Chondrocyte (in vitro differentiated cells): ENCODE data around the gene CREB5. TPM values are rescaled to one million over a fixed set of nuclear protein-coding genes. Genes with fewer than 3 reads are reported as not detected.

Experiments
- DNase-seq: peaks from one replicate; pipeline ENCODE4 v3.0.0; 2021; ENCODE audit warnings: mixed read lengths, low spot score
- H3K27ac Mint-ChIP-seq: one replicate; pipeline ENCODE4 v1.8.0; 2021; ENCODE audit warnings: mild to moderate bottlenecking, moderate library complexity, mixed read lengths; ENCODE audit not compliant: unreplicated experiment
- H3K27me3 Mint-ChIP-seq: 2 replicates; pipeline ENCODE4 v1.8.0; 2021; ENCODE audit warnings: low read depth, mixed read lengths
- H3K36me3 Mint-ChIP-seq: 2 replicates; pipeline ENCODE4 v1.8.0; 2021; ENCODE audit warnings: low read depth, mixed read lengths
- H3K4me1 Mint-ChIP-seq: 2 replicates; pipeline ENCODE4 v1.8.0; 2021; ENCODE audit warnings: low read depth, mild to moderate bottlenecking, mixed read lengths
- H3K4me3 Mint-ChIP-seq: one replicate; pipeline ENCODE4 v1.8.0; 2021; ENCODE audit warnings: mild to moderate bottlenecking, moderate library complexity, mixed read lengths; ENCODE audit not compliant: unreplicated experiment
- H3K9me3 Mint-ChIP-seq: 2 replicates; pipeline ENCODE4 v1.8.0; 2021; ENCODE audit warnings: low read depth, mixed read lengths
- CTCF ChIP-seq: fragments of 200-600 bp; sonication (generic); IDR thresholded peaks from 2 replicates; pipeline ENCODE4 v1.5.0; 2021; ENCODE audit warnings: antibody characterized with exemption, mild to moderate bottlenecking, moderate library complexity
- total RNA-seq: library from RNA; stranded (reverse); gene quantifications from 3 replicates; pipeline ENCODE4 v1.2.1, GENCODE V29; 2021

The CREB5 gene
- total RNA-seq, 1 donor from 2014 or later, result 8.2 TPM

GRCh38 chr7:28576656-28577055 lies 164.3 kb downstream of the CREB5 start:
- H3K27me3 Mint-ChIP-seq, result peaks cover 6% of the 10 kb centered on the region
- DNase-seq, result no peak
- no peak for TF ChIP-seq CTCF
- H3K36me3 Mint-ChIP-seq, result no peaks in the 10 kb centered on the region
- peaks cover 29% of the 10 kb centered on the region for H3K4me1 Mint-ChIP-seq
- no peaks in the 10 kb centered on the region for H3K9me3 Mint-ChIP-seq
- no peak overlapping the region for H3K27ac Mint-ChIP-seq
- H3K4me3 Mint-ChIP-seq, result no peak overlapping the region

- no peak for DNase-seq
- Mint-ChIP-seq H3K9me3 (no peaks in the 10 kb centered on the region), H3K27me3 (peaks cover 9% of the 10 kb centered on the region), H3K4me1 (peaks cover 8% of the 10 kb centered on the region), H3K4me3 (no peak overlapping the region), H3K27ac (no peak overlapping the region), H3K36me3 (peaks cover 2% of the 10 kb centered on the region)
- TF ChIP-seq CTCF, result no peak
Measured at GRCh38 chr7:28579571-28579970, 167.3 kb downstream of the CREB5 start.

- TF ChIP-seq CTCF, result no peak
- Mint-ChIP-seq H3K27ac (no peak overlapping the region), H3K9me3 (no peaks in the 10 kb centered on the region), H3K4me1 (peaks cover 8% of the 10 kb centered on the region), H3K4me3 (no peak overlapping the region), H3K36me3 (peaks cover 2% of the 10 kb centered on the region), H3K27me3 (peaks cover 8% of the 10 kb centered on the region)
- no peak for DNase-seq
Measured at GRCh38 chr7:28580665-28581064, 168.3 kb downstream of the CREB5 start.

GRCh38 chr7:28581351-28581750 lies 169.0 kb downstream of the CREB5 start:
- no peak for DNase-seq
- peaks cover 2% of the 10 kb centered on the region for H3K36me3 Mint-ChIP-seq

GRCh38 chr7:28582226-28582625 lies 169.9 kb downstream of the CREB5 start:
- H3K4me1 Mint-ChIP-seq, result peaks cover 16% of the 10 kb centered on the region
- peaks cover 2% of the 10 kb centered on the region for H3K36me3 Mint-ChIP-seq

More at GRCh38 chr7:28581351-28581750, 169.0 kb downstream of the CREB5 start:
- TF ChIP-seq CTCF, result no peak
- H3K9me3 Mint-ChIP-seq, result no peaks in the 10 kb centered on the region
- H3K4me3 Mint-ChIP-seq, result no peak overlapping the region
- H3K4me1 Mint-ChIP-seq, result peaks cover 8% of the 10 kb centered on the region
- H3K27ac Mint-ChIP-seq, result no peak overlapping the region
- peaks cover 4% of the 10 kb centered on the region for H3K27me3 Mint-ChIP-seq

More at GRCh38 chr7:28582226-28582625, 169.9 kb downstream of the CREB5 start:
- no peak for DNase-seq
- Mint-ChIP-seq H3K27me3 (peaks cover 4% of the 10 kb centered on the region), H3K9me3 (no peaks in the 10 kb centered on the region), H3K27ac (no peak overlapping the region), H3K4me3 (no peak overlapping the region)
- no peak for TF ChIP-seq CTCF
